Astrocyte of the cerebellum (primary cell): ENCODE measurements around the gene TLCD1.
A peak's percentile ranks its signal among the peaks of the same experiment; 100 is the strongest.

Source experiments
- DNase-seq: peaks from one replicate; pipeline ENCODE4 v3.0.0-alpha.2; 2011; ENCODE audit warnings: low read depth
- H3K4me3 ChIP-seq: 2 replicates; pipeline ENCODE4 v1.5.1; 2011; ENCODE audit warnings: mild to moderate bottlenecking, low read depth, low read length, moderate library complexity
- CTCF ChIP-seq: IDR thresholded peaks from 2 replicates; pipeline ENCODE4 v1.5.1; 2012; ENCODE audit warnings: low read length, low read depth, moderate library complexity, mild to moderate bottlenecking; ENCODE audit errors: missing control alignments
- in situ Hi-C: cut with HindIII; loops from 2 replicates; pipeline ENCODE4 v1.10.0; 2017; ENCODE audit warnings: low sequenced_read_pairs

Gene TLCD1

GRCh38 chr17:28717578-28718332, 8.3 kb downstream of the TLCD1 start, which contains the start of gene RAB34:
RAB34 (minus strand) TSS chr17:28717868; CDS start chr17:28717266, 602 bp downstream.
- H3K4me3 ChIP-seq: peak within 1 kb of the TSS; percentile 82
- no peak for TF ChIP-seq CTCF
- in situ Hi-C loops: no loop called here
- peak; percentile 66 for DNase-seq

GRCh38 chr17:28716740-28717577, 9.1 kb downstream of the TLCD1 start:
- H3K4me3 ChIP-seq: peak overlapping the region; percentile 82
- TF ChIP-seq CTCF: no peak
- in situ Hi-C loops: no loop called here
- no peak for DNase-seq

DNA sequence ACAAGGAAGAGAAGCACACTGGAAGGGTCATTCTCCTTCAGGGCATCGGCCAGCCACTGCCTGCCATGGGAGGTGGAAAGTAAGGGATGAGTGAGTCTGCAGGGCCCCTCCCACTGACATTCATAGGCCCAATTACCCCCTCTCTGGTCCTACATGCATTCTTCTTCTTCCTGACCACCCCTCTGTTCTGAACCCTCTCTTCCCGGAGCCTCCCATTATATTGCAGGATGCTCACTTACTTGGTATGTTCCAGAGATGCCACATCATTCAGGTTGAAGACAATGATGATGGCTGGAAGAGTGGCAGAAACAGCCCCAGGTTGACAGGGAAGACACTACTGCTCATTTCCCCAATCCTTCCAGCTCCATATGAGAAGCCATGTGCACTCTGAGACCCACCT, 10.8 kb downstream of the TLCD1 start:
- TF ChIP-seq CTCF: no peak
- no peak for DNase-seq
- in situ Hi-C loops: no loop called here
- H3K4me3 ChIP-seq: peak overlapping the region; percentile 82

- no peak for TF ChIP-seq CTCF
- DNase-seq: no peak
- in situ Hi-C loops: no loop called here
- no peak overlapping the region for H3K4me3 ChIP-seq
Observed at GRCh38 chr17:28714281-28714680, 11.8 kb downstream of the TLCD1 start.

GRCh38 chr17:28712705-28713415, 13.2 kb downstream of the TLCD1 start:
- in situ Hi-C loops: no loop called here
- no peak overlapping the region for H3K4me3 ChIP-seq
- DNase-seq: no peak
- no peak for TF ChIP-seq CTCF

DNA sequence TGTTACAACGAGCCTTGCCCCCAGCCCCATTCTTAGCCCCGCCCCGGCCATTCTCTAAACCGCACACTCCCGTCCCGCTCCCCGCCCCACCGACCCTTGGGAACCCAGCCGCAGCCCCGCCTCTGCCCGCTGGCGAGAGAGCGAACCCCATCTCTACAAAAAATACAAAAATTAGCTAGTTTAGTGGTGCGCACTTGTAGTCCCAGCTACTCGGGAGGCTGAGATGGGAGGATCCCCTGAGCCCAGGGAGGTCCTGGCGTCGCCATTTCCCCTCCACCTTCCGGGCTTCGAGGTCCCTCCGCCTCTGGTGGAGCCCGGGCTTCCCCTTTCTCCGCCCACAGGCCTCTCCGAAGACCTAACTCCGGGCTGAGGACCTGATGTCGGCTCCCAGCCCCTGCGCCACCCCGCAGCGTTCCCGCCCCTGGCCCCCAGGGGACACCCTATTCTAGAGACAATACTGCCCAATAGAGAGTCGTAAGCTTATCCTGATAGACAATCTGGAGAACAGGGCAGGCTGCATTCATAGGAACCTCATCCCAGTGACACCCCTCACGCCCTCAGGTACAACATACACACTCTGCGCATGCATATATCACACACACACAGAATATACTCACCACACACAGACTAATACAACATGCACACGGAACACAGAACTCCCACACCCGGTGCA, 13.9 kb downstream of the TLCD1 start:
- no peak for DNase-seq
- H3K4me3 ChIP-seq: no peak overlapping the region
- no peak for TF ChIP-seq CTCF
- in situ Hi-C loops: no loop called here
